Fibroblast of lung (primary cell): ENCODE data around the gene RMND5B. TPM values are rescaled to one million over a fixed set of nuclear protein-coding genes. Genes with fewer than 3 reads are reported as not detected.

Source experiments
- DNase-seq, 2 donors: peaks; one replicate each; pipeline versions ENCODE4 v3.0.0 to v3.0.0-alpha.2; 2010; ENCODE audit warnings: low read depth in 2 of 2
- H2AFZ ChIP-seq: 2 replicates; pipeline ENCODE4 v1.5.1; 2012; ENCODE audit warnings: low read length, control low read depth, inconsistent platforms
- H3K27ac ChIP-seq: 2 replicates; pipeline ENCODE4 v1.5.1; 2011; ENCODE audit warnings: low read length, control low read depth; ENCODE audit not compliant: insufficient read depth
- H3K27me3 ChIP-seq: 2 replicates; pipeline ENCODE4 v1.5.1; 2011; ENCODE audit warnings: mild to moderate bottlenecking, low read length; ENCODE audit not compliant: control insufficient read depth, insufficient read depth
- H3K36me3 ChIP-seq: 2 replicates; pipeline ENCODE4 v1.5.1; 2011; ENCODE audit warnings: low read length; ENCODE audit not compliant: control insufficient read depth, insufficient read depth
- H3K4me1 ChIP-seq: 2 replicates; pipeline ENCODE4 v1.5.1; 2011; ENCODE audit warnings: low read length; ENCODE audit not compliant: control insufficient read depth, insufficient read depth; ENCODE audit errors: extremely low read depth
- H3K4me2 ChIP-seq: 2 replicates; pipeline ENCODE4 v1.5.1; 2011; ENCODE audit warnings: low read length, control low read depth; ENCODE audit not compliant: insufficient read depth; ENCODE audit errors: extremely low read depth
- H3K4me3 ChIP-seq, 4 experiments: fragments of 200-600 bp in 1 of 4; sonication (generic) in 1 of 4; replicated peaks in 1 of 4; 2 replicates each; pipeline ENCODE4 v1.5.1; 2011 to 2016; ENCODE audit warnings: low read length in 4 of 4, low read depth in 3 of 4, mild to moderate bottlenecking in 3 of 4, control low read depth in 2 of 4, inconsistent platforms in 1 of 4, mixed read lengths in 1 of 4; ENCODE audit not compliant: insufficient read depth in 1 of 4; ENCODE audit errors: control extremely low read depth in 1 of 4
- H3K79me2 ChIP-seq: 2 replicates; pipeline ENCODE4 v1.5.1; 2012; ENCODE audit warnings: mild to moderate bottlenecking, low read length, inconsistent platforms; ENCODE audit not compliant: control insufficient read depth, insufficient read depth
- H3K9ac ChIP-seq: 2 replicates; pipeline ENCODE4 v1.5.1; 2011; ENCODE audit warnings: mild to moderate bottlenecking, low read length, control low read depth; ENCODE audit not compliant: insufficient read depth
- H3K9me3 ChIP-seq: 2 replicates; pipeline ENCODE4 v1.5.1; 2012; ENCODE audit warnings: low read depth, low read length; ENCODE audit not compliant: control insufficient read depth, insufficient read depth
- H4K20me1 ChIP-seq: 2 replicates; pipeline ENCODE4 v1.5.1; 2011; ENCODE audit warnings: low read length; ENCODE audit not compliant: control insufficient read depth, insufficient read depth; ENCODE audit errors: extremely low read depth
- EZH2 ChIP-seq: IDR thresholded peaks from 2 replicates; pipeline ENCODE4 v1.5.1; 2012; ENCODE audit warnings: low read length, control low read depth, mild to moderate bottlenecking; ENCODE audit errors: missing control alignments
- polyA plus RNA-seq, 2 donors: library from polyadenylated mRNA; depleted of rRNA in 1 of 2; stranded (reverse) in 1 of 2; unstranded in 1 of 2; fragments of >200 nt; gene quantifications; 2 replicates each; pipeline ENCODE4 v1.2.1, GENCODE V29; 2011 to 2012; ENCODE audit warnings: missing spikeins in 1 of 2
- total RNA-seq: library from RNA; depleted of rRNA; stranded (reverse); fragments of >200 nt; gene quantifications from 2 replicates; pipeline ENCODE4 v1.2.1, GENCODE V29; 2014
- TF ChIP-seq, protein P1 (sequence below), 2 donors: IDR thresholded peaks in 1 of 2; conservative IDR thresholded peaks in 1 of 2; 1 replicate in 1 of 2; 2 replicates in 1 of 2; pipeline ENCODE4 v1.5.1; 2011 to 2012; ENCODE audit warnings: low read length in 2 of 2, control low read depth in 1 of 2, inconsistent platforms in 1 of 2, low read depth in 1 of 2, mild to moderate bottlenecking in 1 of 2

Gene RMND5B
- total and polyA plus RNA-seq, 2 donors (not counting 1 experiment from before 2014, with no cell fraction given) = 22.3 to 22.5 TPM

DNA sequence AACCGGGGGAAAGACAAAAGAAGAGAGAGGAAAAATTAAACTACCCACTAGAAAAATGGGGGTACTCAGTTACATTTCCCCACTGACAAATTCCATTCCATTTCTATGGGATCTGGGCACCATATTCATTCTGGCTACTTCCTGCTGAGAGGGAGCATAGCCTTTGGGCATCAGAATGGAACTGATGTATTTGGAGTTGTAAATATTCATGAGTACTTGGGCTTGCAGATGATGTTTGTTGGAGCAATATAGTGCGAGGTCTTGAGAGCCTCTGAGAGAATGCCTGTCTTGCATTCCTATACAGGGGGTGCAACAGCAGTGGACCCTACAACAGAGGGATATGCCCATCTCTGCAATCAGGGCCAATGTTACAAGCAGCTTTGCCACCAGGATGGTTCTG is 39.6 kb downstream of the RMND5B start:
- peaks cover 4% of the 10 kb centered on the region for H3K27me3 ChIP-seq
- H3K9ac ChIP-seq = no peak overlapping the region

DNA sequence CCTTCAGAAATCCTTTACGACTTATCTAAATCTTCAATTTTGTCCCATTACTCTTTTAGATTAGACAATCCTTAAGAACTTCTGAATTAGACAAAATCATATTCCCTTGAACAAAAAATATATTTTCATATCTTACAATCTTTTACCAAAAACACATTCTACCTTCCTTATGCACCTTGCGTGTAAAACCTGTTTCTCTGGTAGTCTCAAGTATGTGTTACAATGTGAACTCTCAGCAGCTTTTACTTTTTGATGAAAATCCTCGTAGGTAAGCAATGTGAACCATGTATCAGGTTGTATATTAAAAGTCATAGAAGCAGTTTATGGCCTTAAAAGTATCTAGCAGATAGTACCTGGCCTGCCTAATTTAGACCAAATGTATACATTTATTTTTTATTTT is 43.6 kb downstream of the RMND5B start:
- Histone ChIP-seq H3K4me3 (no peak overlapping the region), H3K27ac (no peak overlapping the region), H3K36me3 (no peaks in the 10 kb centered on the region), H3K9me3 (no peaks in the 10 kb centered on the region), H3K9ac (no peak overlapping the region), H3K4me2 (no peak overlapping the region), H2AFZ (no peak overlapping the region), H4K20me1 (no peaks in the 10 kb centered on the region), H3K27me3 (no peaks in the 10 kb centered on the region), H3K79me2 (no peaks in the 10 kb centered on the region), H3K4me1 (no peaks in the 10 kb centered on the region)
- no peak for DNase-seq
- TF ChIP-seq EZH2 = no peak
- TF ChIP-seq, protein P1, sequence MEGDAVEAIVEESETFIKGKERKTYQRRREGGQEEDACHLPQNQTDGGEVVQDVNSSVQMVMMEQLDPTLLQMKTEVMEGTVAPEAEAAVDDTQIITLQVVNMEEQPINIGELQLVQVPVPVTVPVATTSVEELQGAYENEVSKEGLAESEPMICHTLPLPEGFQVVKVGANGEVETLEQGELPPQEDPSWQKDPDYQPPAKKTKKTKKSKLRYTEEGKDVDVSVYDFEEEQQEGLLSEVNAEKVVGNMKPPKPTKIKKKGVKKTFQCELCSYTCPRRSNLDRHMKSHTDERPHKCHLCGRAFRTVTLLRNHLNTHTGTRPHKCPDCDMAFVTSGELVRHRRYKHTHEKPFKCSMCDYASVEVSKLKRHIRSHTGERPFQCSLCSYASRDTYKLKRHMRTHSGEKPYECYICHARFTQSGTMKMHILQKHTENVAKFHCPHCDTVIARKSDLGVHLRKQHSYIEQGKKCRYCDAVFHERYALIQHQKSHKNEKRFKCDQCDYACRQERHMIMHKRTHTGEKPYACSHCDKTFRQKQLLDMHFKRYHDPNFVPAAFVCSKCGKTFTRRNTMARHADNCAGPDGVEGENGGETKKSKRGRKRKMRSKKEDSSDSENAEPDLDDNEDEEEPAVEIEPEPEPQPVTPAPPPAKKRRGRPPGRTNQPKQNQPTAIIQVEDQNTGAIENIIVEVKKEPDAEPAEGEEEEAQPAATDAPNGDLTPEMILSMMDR (conservative IDR thresholded peaks at IDR 0.05 in 1 of 2, IDR thresholded peaks at IDR 0.05 in 1 of 2; ENCODE audit: low read depth in 1 of 2, low read length in 2 of 2) = no peak

More for the DNA sequence above, 39.6 kb downstream of the RMND5B start:
- no peak overlapping the region for H2AFZ ChIP-seq
- H3K4me3 ChIP-seq = no peak overlapping the region
- no peak for TF ChIP-seq EZH2
- TF ChIP-seq, protein P1 (conservative IDR thresholded peaks at IDR 0.05 in 1 of 2, IDR thresholded peaks at IDR 0.05 in 1 of 2; ENCODE audit: low read depth in 1 of 2, low read length in 2 of 2) = no peak
- no peak for DNase-seq
- no peak overlapping the region for H3K27ac ChIP-seq
- no peaks in the 10 kb centered on the region for H3K36me3 ChIP-seq
- no peaks in the 10 kb centered on the region for H3K79me2 ChIP-seq
- H3K4me1 ChIP-seq = no peaks in the 10 kb centered on the region
- no peak overlapping the region for H3K4me2 ChIP-seq
- H3K9me3 ChIP-seq = no peaks in the 10 kb centered on the region
- H4K20me1 ChIP-seq = no peaks in the 10 kb centered on the region

DNA sequence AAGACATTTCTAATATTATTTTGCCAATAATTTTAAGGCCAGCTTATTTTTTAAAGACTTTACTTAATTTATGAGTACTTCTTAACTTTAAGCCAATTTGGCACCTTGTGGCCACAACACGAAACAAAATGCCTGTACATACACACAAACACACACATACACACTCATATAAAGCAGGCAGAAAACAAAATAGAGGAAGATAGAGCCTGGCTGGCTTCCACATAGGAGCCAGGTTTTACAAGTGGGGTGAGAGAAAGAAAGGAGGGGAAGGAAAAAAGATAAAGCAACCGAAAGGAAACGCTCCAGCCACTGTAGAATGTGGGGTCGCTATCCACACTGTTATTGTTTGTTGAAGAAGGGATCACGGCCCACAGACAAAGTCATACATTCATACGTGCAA is 46.0 kb downstream of the RMND5B start:
- no peak overlapping the region for H3K4me3 ChIP-seq
- H3K9ac ChIP-seq = no peak overlapping the region
- TF ChIP-seq, protein P1 (conservative IDR thresholded peaks at IDR 0.05 in 1 of 2, IDR thresholded peaks at IDR 0.05 in 1 of 2; ENCODE audit: low read depth in 1 of 2, low read length in 2 of 2) = no peak
- TF ChIP-seq EZH2 = no peak
- no peak overlapping the region for H2AFZ ChIP-seq
- no peaks in the 10 kb centered on the region for H3K79me2 ChIP-seq
- no peaks in the 10 kb centered on the region for H4K20me1 ChIP-seq
- no peak overlapping the region for H3K4me2 ChIP-seq
- DNase-seq = no peak
- no peak overlapping the region for H3K27ac ChIP-seq
- no peaks in the 10 kb centered on the region for H3K4me1 ChIP-seq
- peaks cover 3% of the 10 kb centered on the region for H3K27me3 ChIP-seq
- H3K9me3 ChIP-seq = no peaks in the 10 kb centered on the region
- H3K36me3 ChIP-seq = no peaks in the 10 kb centered on the region
